Choroid plexus epithelial cell (primary cell): ENCODE measurements around the gene TRIM4.
"Not testable (repeated sequence)": the region's sequence is repeated elsewhere in the genome, so short reads cannot be mapped to it uniquely, and the experiment has no call there.

Experiments
- DNase-seq: peaks from one replicate; pipeline ENCODE4 v3.0.0-alpha.2; 2010; ENCODE audit warnings: low read depth
- H3K4me3 ChIP-seq: 2 replicates; pipeline ENCODE4 v1.5.1; 2011; ENCODE audit warnings: low read depth, mild to moderate bottlenecking, control low read depth, low read length, moderate library complexity
- CTCF ChIP-seq: conservative IDR thresholded peaks from 2 replicates; pipeline ENCODE4 v1.5.1; 2011; ENCODE audit warnings: low read depth, mild to moderate bottlenecking, control low read depth, inconsistent platforms, low read length, moderate library complexity

The TRIM4 gene

GRCh38 chr7:99918959-99919813 is at the start of gene TRIM4:
TSS of gene TRIM4 (minus strand) at chr7:99919530. CDS start at chr7:99919401, 129 bp downstream.
- H3K4me3 ChIP-seq: peak within 1 kb of the TSS; percentile 83
- peak; percentile 25 for TF ChIP-seq CTCF
- DNase-seq: peak; percentile 92

GRCh38 chr7:99958564-99959227 is 39.4 kb upstream of the TRIM4 start:
- no peak for TF ChIP-seq CTCF
- H3K4me3 ChIP-seq: no peak overlapping the region
- DNase-seq: no peak

- no peak for TF ChIP-seq CTCF
- H3K4me3 ChIP-seq: no peak overlapping the region
- DNase-seq: no peak
Measured at GRCh38 chr7:99955247-99955646, 35.9 kb upstream of the TRIM4 start.

- not testable (repeated sequence) for DNase-seq, H3K4me3 ChIP-seq
Measured at GRCh38 chr7:99954643-99955042, 35.3 kb upstream of the TRIM4 start.

- DNase-seq: peak; percentile 42
- H3K4me3 ChIP-seq: no peak overlapping the region
- no peak for TF ChIP-seq CTCF
Measured at GRCh38 chr7:99953649-99954048, 34.3 kb upstream of the TRIM4 start.

- not testable (repeated sequence) for H3K4me3 ChIP-seq, DNase-seq
Measured at GRCh38 chr7:99952649-99953048, 33.3 kb upstream of the TRIM4 start.

GRCh38 chr7:99950819-99951218 is 31.5 kb upstream of the TRIM4 start:
- DNase-seq, H3K4me3 ChIP-seq: not testable (repeated sequence)

- H3K4me3 ChIP-seq: no peak overlapping the region
- TF ChIP-seq CTCF: peak; percentile 60
- peak; percentile 56 for DNase-seq
Measured at GRCh38 chr7:99949645-99950228, 30.4 kb upstream of the TRIM4 start.
